Type B pancreatic cell (in vitro differentiated cells): ENCODE measurements around the gene RPTOR. TPM values are rescaled to one million over a fixed set of nuclear protein-coding genes. Genes with fewer than 3 reads are reported as not detected.

Experiments used
- DNase-seq: peaks from one replicate; pipeline ENCODE4 v3.0.0; 2021; ENCODE audit warnings: mixed read lengths; ENCODE audit not compliant: unreplicated experiment; ENCODE audit errors: extremely low spot score
- H3K27ac Mint-ChIP-seq: 2 replicates; pipeline ENCODE4 v1.8.0; 2021; ENCODE audit warnings: mild to moderate bottlenecking, mixed read lengths
- H3K27me3 Mint-ChIP-seq: 2 replicates; pipeline ENCODE4 v1.8.0; 2021; ENCODE audit warnings: mixed read lengths
- H3K36me3 Mint-ChIP-seq: 2 replicates; pipeline ENCODE4 v1.8.0; 2021; ENCODE audit warnings: mixed read lengths
- H3K4me1 Mint-ChIP-seq: one replicate; pipeline ENCODE4 v1.8.0; 2021; ENCODE audit warnings: mixed read lengths; ENCODE audit not compliant: unreplicated experiment
- H3K4me3 Mint-ChIP-seq: 2 replicates; pipeline ENCODE4 v1.8.0; 2021; ENCODE audit warnings: mild to moderate bottlenecking, mixed read lengths
- H3K9me3 Mint-ChIP-seq: 2 replicates; pipeline ENCODE4 v1.8.0; 2021; ENCODE audit warnings: mixed read lengths
- total RNA-seq: library from RNA; stranded (reverse); gene quantifications from 2 replicates; pipeline ENCODE4 v1.2.1, GENCODE V29; 2021; ENCODE audit warnings: low replicate concordance
- TF ChIP-seq, protein P1 (sequence below): fragments of 200-600 bp; sonication (generic); conservative IDR thresholded peaks from 2 replicates; pipeline ENCODE4 v1.5.0; 2021; ENCODE audit warnings: antibody characterized with exemption, mild to moderate bottlenecking

Gene RPTOR
- total RNA-seq, 1 donor from 2014 or later, result 39.8 TPM

GRCh38 chr17:80791758-80792284 lies 247.2 kb downstream of the RPTOR start:
- no peak overlapping the region for H3K4me3 Mint-ChIP-seq
- no peaks in the 10 kb centered on the region for H3K27me3 Mint-ChIP-seq
- H3K36me3 Mint-ChIP-seq, result peaks cover 13% of the 10 kb centered on the region
- H3K9me3 Mint-ChIP-seq, result peaks cover 3% of the 10 kb centered on the region
- peaks cover 42% of the 10 kb centered on the region for H3K4me1 Mint-ChIP-seq
- no peak for DNase-seq
- TF ChIP-seq, protein P1, sequence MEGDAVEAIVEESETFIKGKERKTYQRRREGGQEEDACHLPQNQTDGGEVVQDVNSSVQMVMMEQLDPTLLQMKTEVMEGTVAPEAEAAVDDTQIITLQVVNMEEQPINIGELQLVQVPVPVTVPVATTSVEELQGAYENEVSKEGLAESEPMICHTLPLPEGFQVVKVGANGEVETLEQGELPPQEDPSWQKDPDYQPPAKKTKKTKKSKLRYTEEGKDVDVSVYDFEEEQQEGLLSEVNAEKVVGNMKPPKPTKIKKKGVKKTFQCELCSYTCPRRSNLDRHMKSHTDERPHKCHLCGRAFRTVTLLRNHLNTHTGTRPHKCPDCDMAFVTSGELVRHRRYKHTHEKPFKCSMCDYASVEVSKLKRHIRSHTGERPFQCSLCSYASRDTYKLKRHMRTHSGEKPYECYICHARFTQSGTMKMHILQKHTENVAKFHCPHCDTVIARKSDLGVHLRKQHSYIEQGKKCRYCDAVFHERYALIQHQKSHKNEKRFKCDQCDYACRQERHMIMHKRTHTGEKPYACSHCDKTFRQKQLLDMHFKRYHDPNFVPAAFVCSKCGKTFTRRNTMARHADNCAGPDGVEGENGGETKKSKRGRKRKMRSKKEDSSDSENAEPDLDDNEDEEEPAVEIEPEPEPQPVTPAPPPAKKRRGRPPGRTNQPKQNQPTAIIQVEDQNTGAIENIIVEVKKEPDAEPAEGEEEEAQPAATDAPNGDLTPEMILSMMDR, result no peak
- H3K27ac Mint-ChIP-seq, result no peak overlapping the region

- TF ChIP-seq, protein P1, result no peak
- DNase-seq, result no peak
- Mint-ChIP-seq H3K9me3 (peaks cover 3% of the 10 kb centered on the region), H3K4me3 (no peak overlapping the region), H3K4me1 (peaks cover 42% of the 10 kb centered on the region), H3K27ac (no peak overlapping the region), H3K36me3 (peaks cover 14% of the 10 kb centered on the region), H3K27me3 (no peaks in the 10 kb centered on the region)
These were observed 247.7 kb downstream of the RPTOR start for GRCh38 chr17:80792373-80792781.

DNA sequence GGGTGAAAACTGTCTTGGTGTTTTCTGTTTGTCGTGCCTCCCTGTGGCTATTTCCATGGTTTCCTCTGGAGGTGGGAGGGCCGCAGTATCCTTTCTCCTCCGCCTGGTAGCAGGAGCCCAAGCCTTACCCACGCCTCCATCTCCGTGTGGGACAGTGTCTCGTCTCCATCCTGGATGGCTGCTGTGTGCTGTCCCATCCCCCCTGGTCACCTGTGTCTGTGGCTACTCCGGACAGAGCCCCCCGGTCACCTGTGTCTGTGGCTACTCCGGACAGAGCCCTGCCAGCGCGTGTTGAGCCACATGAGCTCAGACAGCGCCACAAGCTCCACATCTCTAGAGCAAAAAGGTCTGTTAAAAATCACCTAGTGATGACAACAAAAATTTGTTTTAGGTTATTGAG lies 248.8 kb downstream of the RPTOR start:
- Mint-ChIP-seq H3K4me1 (peaks cover 42% of the 10 kb centered on the region), H3K27ac (no peak overlapping the region), H3K4me3 (no peak overlapping the region), H3K9me3 (peaks cover 2% of the 10 kb centered on the region), H3K36me3 (peaks cover 15% of the 10 kb centered on the region), H3K27me3 (no peaks in the 10 kb centered on the region)
- DNase-seq, result no peak
- TF ChIP-seq, protein P1, result no peak

GRCh38 chr17:80793851-80794267 lies 249.2 kb downstream of the RPTOR start:
- H3K27ac Mint-ChIP-seq, result no peak overlapping the region
- TF ChIP-seq, protein P1, result no peak
- peaks cover 13% of the 10 kb centered on the region for H3K36me3 Mint-ChIP-seq
- H3K27me3 Mint-ChIP-seq, result no peaks in the 10 kb centered on the region
- no peak for DNase-seq
- H3K9me3 Mint-ChIP-seq, result no peaks in the 10 kb centered on the region
- no peak overlapping the region for H3K4me3 Mint-ChIP-seq
- H3K4me1 Mint-ChIP-seq, result peaks cover 42% of the 10 kb centered on the region

DNA sequence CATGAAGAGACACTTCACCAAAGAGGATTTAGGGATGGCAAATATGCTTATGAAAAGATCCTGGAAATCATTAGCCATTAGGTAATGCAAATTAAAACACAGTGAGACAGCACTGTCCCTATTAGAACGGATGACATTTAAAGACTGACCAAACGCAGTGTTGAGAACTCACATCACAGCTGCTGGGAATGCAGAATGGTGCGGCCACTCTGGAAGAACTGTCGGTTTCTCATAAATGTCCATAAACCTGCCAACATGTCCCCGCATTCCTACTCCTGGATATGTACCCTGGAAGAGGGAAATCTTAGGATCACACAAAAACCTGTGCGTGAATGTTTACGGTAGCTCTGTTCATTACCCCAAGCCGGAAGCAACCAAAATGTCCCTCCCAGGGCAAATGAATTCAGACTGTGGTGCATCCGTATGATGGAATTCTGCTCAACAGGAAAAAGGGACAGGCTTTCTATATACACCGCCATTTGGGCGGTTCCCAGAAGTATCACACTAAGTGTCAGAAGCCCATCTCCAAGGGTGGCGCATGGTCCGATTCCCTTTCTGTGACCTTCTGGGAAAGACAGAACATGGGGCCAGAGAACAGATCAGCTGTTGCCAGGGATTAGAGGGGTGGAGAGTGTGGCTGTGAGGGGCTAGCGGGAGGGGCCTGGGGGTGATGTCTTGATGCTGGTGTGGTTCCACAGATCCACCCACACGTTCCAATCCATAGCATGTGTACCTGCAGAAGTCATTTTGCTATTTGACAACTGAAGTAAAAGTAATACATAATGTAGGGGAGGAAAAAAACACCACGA lies 249.8 kb downstream of the RPTOR start:
- H3K36me3 Mint-ChIP-seq, result peaks cover 13% of the 10 kb centered on the region

More for the DNA sequence above, 249.8 kb downstream of the RPTOR start:
- no peak for DNase-seq
- H3K4me3 Mint-ChIP-seq, result no peak overlapping the region
- H3K9me3 Mint-ChIP-seq, result no peaks in the 10 kb centered on the region
- H3K27ac Mint-ChIP-seq, result no peak overlapping the region
- no peaks in the 10 kb centered on the region for H3K27me3 Mint-ChIP-seq
- peaks cover 40% of the 10 kb centered on the region for H3K4me1 Mint-ChIP-seq
- TF ChIP-seq, protein P1, result no peak
